ENCODE results near the gene ALDH4A1. TPM values are rescaled to one million over a fixed set of nuclear protein-coding genes. Genes with fewer than 3 reads are reported as not detected.

ALDH4A1 gene
- total RNA-seq, 4 donors from 2014 or later, result 16.5 to 25.8 (median 22.1) TPM

DNA sequence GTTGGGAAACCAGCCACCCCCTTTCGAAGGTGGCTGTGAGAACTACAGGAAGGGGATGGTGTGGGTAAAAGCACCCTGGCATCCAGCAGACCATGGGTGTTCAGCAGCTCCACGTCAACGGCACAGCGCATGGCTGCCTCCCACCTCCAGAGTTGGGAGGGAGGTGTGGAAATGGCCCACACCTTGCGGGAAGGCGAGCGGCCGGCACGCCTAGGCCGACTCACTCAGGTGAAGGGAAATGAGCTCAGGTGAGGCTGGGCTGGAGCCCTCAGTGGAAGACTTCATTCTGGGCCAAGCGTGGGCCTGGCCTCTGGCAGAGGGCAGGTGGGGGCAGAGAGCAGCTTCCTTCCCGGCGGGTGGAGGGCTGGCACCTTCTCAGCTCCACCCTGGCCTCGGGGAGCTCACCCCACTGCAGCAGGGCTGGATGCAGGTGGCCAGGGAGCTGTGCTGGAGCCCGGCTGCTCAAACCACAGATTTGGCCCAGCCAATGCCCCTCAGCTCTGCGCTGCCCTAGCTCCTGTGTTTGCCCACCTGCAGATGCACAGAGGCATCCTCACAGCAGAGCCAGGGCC lies 24.8 kb upstream of the ALDH4A1 start:
- intact Hi-C loops (cut with DNase I; ENCODE audit: low total_unique reads), result no loop called here
- H3K4me3 ChIP-seq (ENCODE audit: low read depth, poor library complexity, severe bottlenecking), result no peak overlapping the region
- TF ChIP-seq POLR2A (IDR thresholded peaks at IDR 0.05), result no peak
- TF ChIP-seq, protein P1, sequence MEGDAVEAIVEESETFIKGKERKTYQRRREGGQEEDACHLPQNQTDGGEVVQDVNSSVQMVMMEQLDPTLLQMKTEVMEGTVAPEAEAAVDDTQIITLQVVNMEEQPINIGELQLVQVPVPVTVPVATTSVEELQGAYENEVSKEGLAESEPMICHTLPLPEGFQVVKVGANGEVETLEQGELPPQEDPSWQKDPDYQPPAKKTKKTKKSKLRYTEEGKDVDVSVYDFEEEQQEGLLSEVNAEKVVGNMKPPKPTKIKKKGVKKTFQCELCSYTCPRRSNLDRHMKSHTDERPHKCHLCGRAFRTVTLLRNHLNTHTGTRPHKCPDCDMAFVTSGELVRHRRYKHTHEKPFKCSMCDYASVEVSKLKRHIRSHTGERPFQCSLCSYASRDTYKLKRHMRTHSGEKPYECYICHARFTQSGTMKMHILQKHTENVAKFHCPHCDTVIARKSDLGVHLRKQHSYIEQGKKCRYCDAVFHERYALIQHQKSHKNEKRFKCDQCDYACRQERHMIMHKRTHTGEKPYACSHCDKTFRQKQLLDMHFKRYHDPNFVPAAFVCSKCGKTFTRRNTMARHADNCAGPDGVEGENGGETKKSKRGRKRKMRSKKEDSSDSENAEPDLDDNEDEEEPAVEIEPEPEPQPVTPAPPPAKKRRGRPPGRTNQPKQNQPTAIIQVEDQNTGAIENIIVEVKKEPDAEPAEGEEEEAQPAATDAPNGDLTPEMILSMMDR (IDR thresholded peaks at IDR 0.05), result no peak
- 32 to 45% methylated on average over 11 to 16 of the region's 16 CpGs for WGBS, 2 donors
- no peak for DNase-seq (ENCODE audit: low spot score in 2 of 2)

DNA sequence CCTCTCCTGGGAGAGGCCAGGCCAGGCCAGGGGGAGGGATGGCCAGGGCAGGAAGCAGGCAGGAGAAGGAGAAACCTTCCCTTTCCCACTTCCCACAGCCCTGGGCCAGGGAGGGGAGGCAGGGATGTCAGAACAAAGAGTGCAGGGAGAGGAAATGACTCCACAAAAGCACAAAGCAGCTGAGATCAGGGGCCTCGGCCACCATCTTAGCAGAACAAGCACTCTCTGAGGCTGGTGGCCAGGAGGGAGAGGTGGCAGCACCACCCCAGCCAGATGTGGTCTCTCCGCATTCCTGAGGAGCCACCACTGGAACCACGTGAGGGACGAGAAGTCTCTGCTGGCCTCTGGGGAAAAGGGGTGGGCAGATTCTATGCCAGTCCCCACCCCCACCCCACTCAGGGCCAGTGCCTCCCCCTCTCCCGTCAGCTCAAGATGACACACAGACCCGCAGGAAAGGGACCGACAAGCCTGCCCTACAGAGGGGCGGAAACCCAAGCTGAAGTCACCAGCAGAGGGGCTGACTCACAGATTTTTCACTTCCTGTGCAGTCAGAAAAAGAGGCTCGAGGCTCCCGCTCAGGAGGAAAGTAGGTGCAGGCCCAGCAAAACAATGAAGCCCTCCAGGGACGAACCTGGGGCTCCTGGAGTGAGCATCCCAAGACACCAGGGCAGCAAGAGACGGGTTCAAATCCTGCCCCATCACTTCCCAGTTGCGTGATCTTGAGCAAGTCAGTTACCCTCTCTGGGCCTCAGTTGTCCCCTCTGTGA lies 24.1 kb upstream of the ALDH4A1 start:
- H3K4me3 ChIP-seq (ENCODE audit: low read depth, poor library complexity, severe bottlenecking), result no peak overlapping the region
- 15 to 17% methylated on average over 11 to 13 of the region's 13 CpGs for WGBS, 2 donors
- peak; percentile 72 to 94 for DNase-seq (ENCODE audit: low spot score in 2 of 2)
- TF ChIP-seq POLR2A (IDR thresholded peaks at IDR 0.05), result no peak
- TF ChIP-seq, protein P1 (IDR thresholded peaks at IDR 0.05), result no peak
- intact Hi-C loops (cut with DNase I; ENCODE audit: low total_unique reads), result no loop called here

DNA sequence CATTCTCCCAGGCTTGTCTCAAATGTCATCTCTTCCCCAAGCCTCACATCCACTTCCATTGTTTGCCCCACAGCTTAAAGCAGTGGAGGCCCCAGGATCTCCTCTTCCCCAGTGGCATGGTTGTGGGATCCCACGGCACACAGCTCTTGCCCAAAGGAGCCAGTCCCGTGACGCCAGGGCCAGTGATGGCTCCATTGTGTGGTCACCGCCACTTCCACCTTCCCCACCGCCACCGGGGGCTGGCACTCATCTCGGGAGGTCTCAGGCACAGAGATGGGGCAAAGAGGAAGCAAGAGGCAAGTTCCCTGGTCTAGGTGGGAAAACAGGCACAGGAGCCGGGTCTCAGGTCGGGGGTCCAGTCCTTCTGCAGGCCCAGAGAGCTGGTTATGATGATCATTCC lies 22.9 kb upstream of the ALDH4A1 start:
- no peak overlapping the region for H3K4me3 ChIP-seq (ENCODE audit: low read depth, poor library complexity, severe bottlenecking)
- WGBS, 2 donors, result 89 to 97% methylated on average over 9 of the region's 9 CpGs
- intact Hi-C loops (cut with DNase I; ENCODE audit: low total_unique reads), result no loop called here
- DNase-seq (ENCODE audit: low spot score in 2 of 2), result no peak
- no peak for TF ChIP-seq POLR2A (IDR thresholded peaks at IDR 0.05)
- TF ChIP-seq, protein P1 (IDR thresholded peaks at IDR 0.05), result no peak

DNA sequence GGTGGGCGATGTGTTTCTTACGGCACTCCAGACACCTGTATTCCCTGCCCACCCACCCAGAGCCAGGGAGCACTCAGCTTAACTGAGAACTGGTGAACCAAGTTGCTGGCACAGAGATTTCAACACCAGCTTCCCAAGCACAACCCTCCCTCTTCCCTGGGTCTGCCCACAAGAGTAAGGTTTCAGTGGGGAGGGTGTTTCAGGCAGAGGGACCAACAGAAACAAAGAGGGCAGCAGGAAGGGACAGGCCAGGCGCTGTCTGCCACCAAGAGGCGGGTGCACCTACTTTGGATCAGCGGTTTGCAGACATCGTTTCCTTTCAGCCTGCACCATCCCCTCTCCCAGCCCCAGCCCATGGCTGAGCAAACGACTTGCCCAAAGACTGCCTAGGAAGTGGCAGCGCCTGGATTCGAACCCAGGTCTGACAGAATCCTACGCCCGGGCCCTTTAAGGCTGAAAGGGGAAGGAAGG lies 21.9 kb upstream of the ALDH4A1 start:
- TF ChIP-seq POLR2A (IDR thresholded peaks at IDR 0.05), result no peak
- TF ChIP-seq, protein P1 (IDR thresholded peaks at IDR 0.05), result no peak
- H3K4me3 ChIP-seq (ENCODE audit: low read depth, poor library complexity, severe bottlenecking), result no peak overlapping the region
- intact Hi-C loops (cut with DNase I; ENCODE audit: low total_unique reads), result no loop called here
- no peak for DNase-seq (ENCODE audit: low spot score in 2 of 2)
- 44 to 50% methylated on average over 11 of the region's 11 CpGs for WGBS, 2 donors

DNA sequence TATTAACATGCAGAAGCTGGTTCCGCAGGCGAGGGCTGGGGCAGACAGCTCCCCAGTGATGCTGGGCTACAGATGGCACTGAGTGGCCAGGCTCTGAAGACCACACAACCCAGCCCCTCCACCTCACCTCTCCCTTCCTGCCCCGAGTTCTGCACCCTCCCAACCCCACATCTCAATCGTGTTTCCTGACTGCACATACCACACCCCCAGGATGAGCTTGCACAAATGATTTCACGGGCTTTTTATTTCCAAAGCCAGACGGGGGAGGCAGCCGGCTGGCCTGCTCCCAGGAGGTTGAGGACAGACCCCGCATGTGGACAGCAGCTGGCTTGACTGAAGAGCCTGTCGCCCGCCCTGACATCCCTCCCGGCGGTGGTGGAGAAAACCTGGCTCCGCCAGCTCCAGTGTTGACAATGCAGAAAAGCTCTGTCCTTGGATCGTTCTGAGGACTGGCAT lies 21.4 kb upstream of the ALDH4A1 start:
- TF ChIP-seq, protein P1 (IDR thresholded peaks at IDR 0.05), result no peak
- TF ChIP-seq POLR2A (IDR thresholded peaks at IDR 0.05), result no peak
- 16 to 29% methylated on average over 14 of the region's 14 CpGs for WGBS, 2 donors
- no peak overlapping the region for H3K4me3 ChIP-seq (ENCODE audit: low read depth, poor library complexity, severe bottlenecking)
- no peak for DNase-seq (ENCODE audit: low spot score in 2 of 2)
- intact Hi-C loops (cut with DNase I; ENCODE audit: low total_unique reads), result no loop called here

Measured in lower leg skin (tissue), 4 donors.